Sigmoid colon (tissue), 4 donors: ENCODE results near the gene SMAD5.

ENCODE experiments used
- CTCF ChIP-seq, 4 experiments: fragments of 450-650 bp in 3 of 4; fragments of 200-600 bp in 1 of 4; IDR thresholded peaks; one replicate each; pipeline ENCODE4 v1.5.1; 2016 to 2019; ENCODE audit warnings: antibody characterized with exemption in 4 of 4, mild to moderate bottlenecking in 3 of 4, moderate library complexity in 2 of 4
- EP300 ChIP-seq, 4 donors: sonication (generic); formaldehyde crosslinking; IDR thresholded peaks; one replicate each; pipeline ENCODE4 v1.6.1; 2017; ENCODE audit warnings: antibody characterized with exemption in 4 of 4
- POLR2A ChIP-seq, 2 donors: fragments of 450-650 bp; IDR thresholded peaks; one replicate each; pipeline ENCODE4 v1.6.1; 2016; ENCODE audit warnings: antibody characterized with exemption in 2 of 2, mild to moderate bottlenecking in 2 of 2, moderate library complexity in 2 of 2

GRCh38 chr5:136198453-136198852 lies 65.8 kb downstream of the SMAD5 start:
- TF ChIP-seq CTCF (IDR thresholded peaks at IDR 0.05) (no peak), EP300 (IDR thresholded peaks at IDR 0.05) (no peak), POLR2A (IDR thresholded peaks at IDR 0.05) (no peak)
